ENCODE measurements around the gene CR1. TPM values are rescaled to one million over a fixed set of nuclear protein-coding genes. Genes with fewer than 3 reads are reported as not detected.

Gene CR1
- total and polyA plus RNA-seq, 8 donors, result 0.44 to 8.0 (median 1.4) TPM

DNA sequence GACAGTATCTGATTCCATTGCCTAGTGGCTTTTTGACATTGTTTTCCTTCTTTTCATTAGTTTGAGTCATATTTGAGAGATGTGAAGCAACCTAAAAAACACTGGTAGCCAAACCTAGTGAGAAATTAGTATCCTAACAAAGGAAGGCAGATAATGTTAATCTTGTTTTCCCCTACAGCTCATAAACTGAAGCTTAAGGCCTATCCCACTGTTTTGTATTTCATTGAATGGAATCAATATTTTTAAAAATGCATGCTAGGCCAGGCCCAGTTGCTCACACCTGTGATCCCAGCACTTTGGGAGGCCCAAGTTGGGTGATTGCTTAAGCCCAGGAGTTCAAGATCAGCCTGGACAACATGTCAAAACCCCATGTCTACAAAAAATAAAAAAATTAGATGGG, 150.2 kb downstream of the CR1 start:
- Histone ChIP-seq H3K4me3 (no peak overlapping the region), H3K9me3 (no peaks in the 10 kb centered on the region), H3K36me3 (no peaks in the 10 kb centered on the region), H3K27me3 (peaks cover 0 to 10% (median 4%) of the 10 kb centered on the region in 3 donors), H3K4me1 (peaks cover 4 to 21% (median 16%) of the 10 kb centered on the region in 4 donors), H3K27ac (no peak overlapping the region)
- intact Hi-C loops (cut with DNase I; ENCODE audit: low total_unique reads), result no loop called here
- no peak for DNase-seq
- TF ChIP-seq POLR2A (IDR thresholded peaks at IDR 0.05) (no peak), EP300 (IDR thresholded peaks at IDR 0.05) (no peak), POLR2AphosphoS5 (IDR thresholded peaks at IDR 0.05) (no peak)
- TF ChIP-seq, protein P1, sequence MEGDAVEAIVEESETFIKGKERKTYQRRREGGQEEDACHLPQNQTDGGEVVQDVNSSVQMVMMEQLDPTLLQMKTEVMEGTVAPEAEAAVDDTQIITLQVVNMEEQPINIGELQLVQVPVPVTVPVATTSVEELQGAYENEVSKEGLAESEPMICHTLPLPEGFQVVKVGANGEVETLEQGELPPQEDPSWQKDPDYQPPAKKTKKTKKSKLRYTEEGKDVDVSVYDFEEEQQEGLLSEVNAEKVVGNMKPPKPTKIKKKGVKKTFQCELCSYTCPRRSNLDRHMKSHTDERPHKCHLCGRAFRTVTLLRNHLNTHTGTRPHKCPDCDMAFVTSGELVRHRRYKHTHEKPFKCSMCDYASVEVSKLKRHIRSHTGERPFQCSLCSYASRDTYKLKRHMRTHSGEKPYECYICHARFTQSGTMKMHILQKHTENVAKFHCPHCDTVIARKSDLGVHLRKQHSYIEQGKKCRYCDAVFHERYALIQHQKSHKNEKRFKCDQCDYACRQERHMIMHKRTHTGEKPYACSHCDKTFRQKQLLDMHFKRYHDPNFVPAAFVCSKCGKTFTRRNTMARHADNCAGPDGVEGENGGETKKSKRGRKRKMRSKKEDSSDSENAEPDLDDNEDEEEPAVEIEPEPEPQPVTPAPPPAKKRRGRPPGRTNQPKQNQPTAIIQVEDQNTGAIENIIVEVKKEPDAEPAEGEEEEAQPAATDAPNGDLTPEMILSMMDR (IDR thresholded peaks at IDR 0.05), result no peak

DNA sequence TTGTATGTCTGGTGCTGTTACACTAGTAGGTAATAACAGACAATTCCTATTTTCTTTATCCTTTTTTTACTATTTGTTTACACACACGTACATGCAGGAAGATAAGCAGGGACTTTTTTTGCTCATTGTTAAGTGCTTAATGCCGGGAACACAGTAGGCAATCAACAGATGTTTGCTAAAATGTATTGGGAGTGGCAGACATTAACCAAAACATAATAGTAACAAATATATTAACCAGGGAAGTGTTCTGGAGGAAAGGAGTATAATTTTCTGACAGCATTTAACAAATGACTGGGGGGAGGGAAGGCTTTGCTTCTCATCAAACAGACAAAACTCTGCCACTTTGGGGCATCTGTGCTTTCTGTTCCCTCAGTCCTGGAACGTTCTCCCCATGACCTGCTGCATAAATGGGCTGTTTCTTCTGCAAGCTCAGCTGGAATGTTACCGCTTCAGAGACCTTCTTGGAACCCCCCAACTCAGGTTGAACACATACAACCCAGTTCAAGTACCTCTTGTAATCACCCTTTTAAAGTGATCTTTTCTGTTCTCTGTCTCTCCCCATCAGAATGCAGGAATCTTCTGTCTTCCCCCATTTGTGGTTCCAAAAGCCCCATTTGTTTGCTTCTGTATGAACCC, 151.1 kb downstream of the CR1 start:
- intact Hi-C loops (cut with DNase I; ENCODE audit: low total_unique reads), result no loop called here
- TF ChIP-seq, protein P1 (IDR thresholded peaks at IDR 0.05), result no peak
- TF ChIP-seq POLR2AphosphoS5 (IDR thresholded peaks at IDR 0.05) (no peak), POLR2A (IDR thresholded peaks at IDR 0.05) (no peak), EP300 (IDR thresholded peaks at IDR 0.05) (no peak)
- 46 to 55% (median 51%) methylated on average over 4 of the region's 4 CpGs for WGBS, 5 donors
- Histone ChIP-seq H3K36me3 (no peaks in the 10 kb centered on the region), H3K4me1 (peaks cover 4 to 21% (median 16%) of the 10 kb centered on the region in 4 donors), H3K4me3 (no peak overlapping the region), H3K27ac (no peak overlapping the region), H3K9me3 (no peaks in the 10 kb centered on the region), H3K27me3 (peaks cover 0 to 10% (median 2%) of the 10 kb centered on the region in 3 donors)
- DNase-seq, result no peak

DNA sequence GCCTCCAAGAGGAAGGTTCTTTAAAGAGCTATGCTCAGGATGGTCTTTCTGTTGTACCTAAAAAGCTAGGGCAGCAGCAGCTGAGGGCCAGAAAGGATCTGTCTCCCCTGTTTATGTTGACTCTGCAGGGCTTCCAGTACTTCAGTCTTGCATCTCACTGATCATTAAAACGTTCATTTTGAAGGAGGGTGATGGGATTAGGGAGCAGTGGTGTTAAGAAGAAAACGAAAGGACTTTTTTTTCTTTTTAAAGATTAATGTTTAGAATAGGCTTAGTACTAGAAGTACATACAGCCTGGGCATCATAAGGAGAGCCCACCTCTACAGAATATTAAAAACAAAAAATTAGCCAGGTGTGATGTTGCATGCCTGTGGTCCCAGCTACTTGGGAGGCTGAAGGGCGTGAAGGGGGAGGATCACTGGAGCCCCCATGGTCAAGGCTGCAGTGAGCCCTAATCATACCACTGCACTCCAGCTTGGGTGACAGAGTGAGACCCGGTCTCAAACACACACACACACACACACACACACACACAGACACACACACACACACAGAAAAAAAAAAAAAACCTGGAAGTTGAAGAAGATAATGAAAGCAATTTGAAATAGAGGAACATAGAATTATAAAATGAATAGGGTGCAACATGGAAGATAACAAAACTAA, 151.8 kb downstream of the CR1 start:
- intact Hi-C loops (cut with DNase I; ENCODE audit: low total_unique reads), result no loop called here
- Histone ChIP-seq H3K27me3 (peaks cover 0 to 10% (median 0%) of the 10 kb centered on the region in 3 donors), H3K27ac (no peak overlapping the region), H3K36me3 (no peaks in the 10 kb centered on the region), H3K4me3 (no peak overlapping the region), H3K9me3 (no peaks in the 10 kb centered on the region), H3K4me1 (peaks cover 4 to 21% (median 16%) of the 10 kb centered on the region in 4 donors)
- WGBS, 5 donors, result 29 to 53% (median 48%) methylated on average over 4 of the region's 4 CpGs
- DNase-seq, result no peak
- TF ChIP-seq, protein P1 (IDR thresholded peaks at IDR 0.05), result no peak
- TF ChIP-seq POLR2A (IDR thresholded peaks at IDR 0.05), result no peak
- no peak for TF ChIP-seq EP300 (IDR thresholded peaks at IDR 0.05)
- no peak for TF ChIP-seq POLR2AphosphoS5 (IDR thresholded peaks at IDR 0.05)

DNA sequence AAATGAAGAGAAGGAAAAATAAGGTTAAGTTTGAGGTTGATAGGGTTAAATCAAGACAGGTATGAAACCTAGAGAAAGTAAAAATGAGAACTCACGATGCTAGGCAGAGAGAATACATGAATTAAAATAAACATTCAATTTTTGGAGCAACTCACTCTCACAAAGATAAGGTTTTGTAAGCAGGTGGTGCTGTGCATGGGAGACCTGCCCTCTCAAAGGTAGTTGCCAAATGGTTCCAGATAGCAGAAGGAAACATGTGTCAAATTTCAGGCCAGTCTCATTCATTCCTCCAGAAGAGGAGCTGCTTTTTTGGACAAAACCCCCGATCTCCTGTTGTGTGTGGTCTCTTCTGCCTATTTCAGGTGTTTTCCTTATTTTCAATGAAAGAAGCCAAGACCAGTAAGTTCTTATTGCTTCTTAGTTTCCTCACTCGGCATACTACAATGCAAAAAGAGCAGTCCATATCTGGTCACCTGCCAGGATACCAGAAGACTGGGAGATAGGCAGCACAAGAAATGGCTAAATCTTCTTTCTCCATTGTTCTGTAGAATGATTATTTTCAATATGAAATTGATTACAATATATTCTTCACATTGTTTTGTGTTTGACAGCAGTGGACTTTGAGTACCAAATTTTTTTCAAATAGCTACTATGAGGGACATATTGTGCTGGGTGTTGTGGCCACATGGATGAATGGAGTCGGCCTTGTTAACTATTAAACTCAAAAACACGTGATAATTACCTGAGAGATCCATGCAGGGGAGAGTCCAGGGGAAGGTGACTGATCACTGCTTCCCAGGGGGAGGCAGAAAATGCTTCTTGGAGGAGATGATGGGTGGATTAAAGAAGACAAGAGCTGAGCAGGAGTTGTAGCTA, 152.6 kb downstream of the CR1 start:
- WGBS, 5 donors, result 26 to 52% (median 38%) methylated on average over 5 of the region's 5 CpGs
- no peaks in the 10 kb centered on the region for H3K36me3 ChIP-seq
- TF ChIP-seq EP300 (IDR thresholded peaks at IDR 0.05) (no peak), POLR2AphosphoS5 (IDR thresholded peaks at IDR 0.05) (no peak), POLR2A (IDR thresholded peaks at IDR 0.05) (no peak)
- TF ChIP-seq, protein P1 (IDR thresholded peaks at IDR 0.05), result no peak
- no peak overlapping the region for H3K27ac ChIP-seq
- H3K4me1 ChIP-seq, result peaks cover 4 to 21% (median 16%) of the 10 kb centered on the region in 4 donors
- H3K4me3 ChIP-seq, result no peak overlapping the region
- intact Hi-C loops (cut with DNase I; ENCODE audit: low total_unique reads), result no loop called here
- H3K27me3 ChIP-seq, result peaks cover 0 to 10% (median 0%) of the 10 kb centered on the region in 3 donors
- H3K9me3 ChIP-seq, result no peaks in the 10 kb centered on the region
- no peak for DNase-seq
